ENCODE results near the gene TRPM7.
"Not testable (repeated sequence)": the region's sequence is repeated elsewhere in the genome, so short reads cannot be mapped to it uniquely, and the experiment has no call there.

TRPM7 gene, protein sequence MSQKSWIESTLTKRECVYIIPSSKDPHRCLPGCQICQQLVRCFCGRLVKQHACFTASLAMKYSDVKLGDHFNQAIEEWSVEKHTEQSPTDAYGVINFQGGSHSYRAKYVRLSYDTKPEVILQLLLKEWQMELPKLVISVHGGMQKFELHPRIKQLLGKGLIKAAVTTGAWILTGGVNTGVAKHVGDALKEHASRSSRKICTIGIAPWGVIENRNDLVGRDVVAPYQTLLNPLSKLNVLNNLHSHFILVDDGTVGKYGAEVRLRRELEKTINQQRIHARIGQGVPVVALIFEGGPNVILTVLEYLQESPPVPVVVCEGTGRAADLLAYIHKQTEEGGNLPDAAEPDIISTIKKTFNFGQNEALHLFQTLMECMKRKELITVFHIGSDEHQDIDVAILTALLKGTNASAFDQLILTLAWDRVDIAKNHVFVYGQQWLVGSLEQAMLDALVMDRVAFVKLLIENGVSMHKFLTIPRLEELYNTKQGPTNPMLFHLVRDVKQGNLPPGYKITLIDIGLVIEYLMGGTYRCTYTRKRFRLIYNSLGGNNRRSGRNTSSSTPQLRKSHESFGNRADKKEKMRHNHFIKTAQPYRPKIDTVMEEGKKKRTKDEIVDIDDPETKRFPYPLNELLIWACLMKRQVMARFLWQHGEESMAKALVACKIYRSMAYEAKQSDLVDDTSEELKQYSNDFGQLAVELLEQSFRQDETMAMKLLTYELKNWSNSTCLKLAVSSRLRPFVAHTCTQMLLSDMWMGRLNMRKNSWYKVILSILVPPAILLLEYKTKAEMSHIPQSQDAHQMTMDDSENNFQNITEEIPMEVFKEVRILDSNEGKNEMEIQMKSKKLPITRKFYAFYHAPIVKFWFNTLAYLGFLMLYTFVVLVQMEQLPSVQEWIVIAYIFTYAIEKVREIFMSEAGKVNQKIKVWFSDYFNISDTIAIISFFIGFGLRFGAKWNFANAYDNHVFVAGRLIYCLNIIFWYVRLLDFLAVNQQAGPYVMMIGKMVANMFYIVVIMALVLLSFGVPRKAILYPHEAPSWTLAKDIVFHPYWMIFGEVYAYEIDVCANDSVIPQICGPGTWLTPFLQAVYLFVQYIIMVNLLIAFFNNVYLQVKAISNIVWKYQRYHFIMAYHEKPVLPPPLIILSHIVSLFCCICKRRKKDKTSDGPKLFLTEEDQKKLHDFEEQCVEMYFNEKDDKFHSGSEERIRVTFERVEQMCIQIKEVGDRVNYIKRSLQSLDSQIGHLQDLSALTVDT (N-terminal part only)

DNA sequence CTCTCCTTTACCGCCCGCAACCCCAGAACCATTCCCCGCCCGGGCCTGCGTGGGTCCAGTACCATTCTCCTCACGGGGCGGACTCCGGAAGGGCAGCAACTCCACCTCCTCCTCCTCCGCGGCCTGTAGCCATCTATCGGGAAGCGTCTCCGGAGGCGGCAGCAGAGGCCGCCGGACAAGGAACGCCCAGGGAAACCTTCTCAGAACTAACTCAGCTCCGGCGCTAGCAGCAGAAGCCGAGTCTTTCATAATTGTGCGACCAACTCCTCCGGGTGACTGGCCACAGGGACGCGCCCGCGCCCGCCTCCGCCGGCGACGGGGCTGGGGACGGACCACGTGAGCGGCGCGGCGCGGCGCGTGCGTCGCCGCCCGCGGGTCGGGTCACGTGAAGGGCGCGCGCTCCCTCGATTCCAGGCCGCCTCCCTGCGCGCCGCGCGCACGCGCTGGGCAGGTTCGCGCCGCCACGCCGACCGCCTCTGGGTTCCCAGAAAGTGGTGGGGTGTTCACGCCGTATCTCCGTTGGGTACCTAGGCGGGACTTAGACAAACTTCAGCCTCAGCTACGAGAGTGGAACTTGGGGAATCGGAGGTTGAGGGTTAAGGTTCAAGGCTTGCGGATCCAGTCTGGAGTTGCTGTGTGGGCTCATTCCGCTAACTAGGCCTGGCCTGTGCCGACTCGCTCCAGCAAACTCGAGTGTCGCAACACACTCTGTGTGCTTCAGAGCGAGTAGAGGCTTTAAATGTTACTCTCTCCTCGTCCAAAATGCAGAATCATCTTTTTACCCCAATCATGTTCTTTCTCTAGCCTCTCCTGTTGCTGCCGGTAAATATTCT, at the start of gene TRPM7:
TSS of gene TRPM7 (minus strand) at position 329 of the 833 bp plus-strand sequence. CDS start at position 65, 264 bp downstream.
- H3K4me3 ChIP-seq (ENCODE audit: low read depth, low read length), result peak within 1 kb of the TSS; percentile 98
- DNase-seq (ENCODE audit: low read depth), result peak; percentile 56

DNA sequence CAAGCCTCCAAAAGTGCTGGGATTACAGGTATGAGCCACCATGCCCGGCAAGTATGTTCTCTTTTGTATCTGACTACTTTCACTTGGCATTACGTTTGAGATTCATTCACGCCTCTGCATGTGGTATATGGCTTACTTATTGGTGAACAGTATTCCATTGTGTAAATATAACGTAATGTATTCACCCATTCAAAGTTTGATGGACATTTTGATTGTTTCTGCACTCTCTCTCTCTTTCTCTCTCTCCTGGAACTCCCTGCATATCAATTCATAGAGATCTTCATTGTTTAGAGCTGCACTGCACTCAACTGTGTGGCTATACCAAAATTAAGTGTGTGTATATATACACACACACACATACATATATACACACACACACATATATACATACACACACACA, 48.6 kb upstream of the TRPM7 start:
- no peak for DNase-seq (ENCODE audit: low read depth)
- H3K4me3 ChIP-seq (ENCODE audit: low read depth, low read length), result no peak overlapping the region

DNA sequence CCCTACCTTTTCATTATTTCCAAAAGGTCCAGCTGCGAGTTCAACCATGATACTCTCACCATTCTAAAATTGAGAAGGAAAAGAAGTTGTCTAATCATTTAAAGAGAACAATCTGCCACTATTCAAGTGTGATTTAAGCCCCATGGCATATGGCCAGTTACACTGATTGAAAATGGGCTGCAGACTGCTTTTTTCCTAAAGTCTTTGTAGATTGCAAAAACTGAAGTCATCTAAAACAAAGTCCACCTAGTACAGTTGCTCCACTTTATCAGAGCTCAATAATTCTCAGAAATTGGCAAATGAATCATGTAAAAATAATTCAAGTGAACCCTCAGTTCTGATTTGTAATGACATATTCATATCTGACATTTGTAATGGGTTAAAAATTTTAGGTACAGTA, 39.7 kb upstream of the TRPM7 start:
- H3K4me3 ChIP-seq (ENCODE audit: low read depth, low read length), result no peak overlapping the region
- no peak for DNase-seq (ENCODE audit: low read depth)

DNA sequence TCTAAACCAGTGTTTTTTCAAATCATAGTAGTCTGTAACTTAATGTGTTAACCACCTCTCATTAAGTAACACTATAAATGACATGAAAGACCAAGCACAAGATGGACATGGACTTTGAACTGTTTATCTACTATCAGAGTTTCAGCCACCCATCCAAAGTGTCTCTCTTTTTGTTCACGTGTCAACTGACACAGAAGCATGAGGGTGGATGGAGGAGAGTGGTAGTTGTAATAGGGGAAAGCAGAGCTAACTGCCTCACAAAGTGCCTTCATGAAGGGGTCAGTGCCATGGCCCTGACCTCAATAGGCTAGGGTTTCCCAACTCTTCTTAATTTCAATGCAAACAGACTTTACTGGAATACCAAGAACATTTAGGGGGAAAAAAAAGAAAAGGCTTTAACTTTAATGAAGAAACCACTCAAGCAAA, 32.1 kb upstream of the TRPM7 start:
- no peak overlapping the region for H3K4me3 ChIP-seq (ENCODE audit: low read depth, low read length)

DNA sequence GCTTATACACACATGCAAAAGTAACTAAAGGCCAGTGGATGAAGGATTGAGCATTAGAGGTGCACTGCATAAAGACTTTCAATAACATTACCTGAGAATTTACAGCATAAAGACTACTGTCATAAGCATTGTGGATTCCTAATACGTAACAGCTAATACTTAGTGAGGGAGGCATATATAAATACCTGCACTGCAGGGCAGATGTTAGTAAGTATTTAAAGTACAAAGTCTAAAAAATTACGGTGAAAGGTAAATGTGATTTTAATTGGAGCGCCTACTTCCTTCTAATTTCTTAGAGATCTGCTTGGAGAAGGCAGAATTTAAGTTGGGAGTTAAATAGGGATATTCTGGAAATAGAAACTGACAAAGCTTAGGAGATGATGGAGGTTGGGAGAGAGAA, 25.4 kb upstream of the TRPM7 start:
- DNase-seq (ENCODE audit: low read depth), result no peak

More for the DNA sequence above, 32.1 kb upstream of the TRPM7 start:
- DNase-seq (ENCODE audit: low read depth), result no peak

DNA sequence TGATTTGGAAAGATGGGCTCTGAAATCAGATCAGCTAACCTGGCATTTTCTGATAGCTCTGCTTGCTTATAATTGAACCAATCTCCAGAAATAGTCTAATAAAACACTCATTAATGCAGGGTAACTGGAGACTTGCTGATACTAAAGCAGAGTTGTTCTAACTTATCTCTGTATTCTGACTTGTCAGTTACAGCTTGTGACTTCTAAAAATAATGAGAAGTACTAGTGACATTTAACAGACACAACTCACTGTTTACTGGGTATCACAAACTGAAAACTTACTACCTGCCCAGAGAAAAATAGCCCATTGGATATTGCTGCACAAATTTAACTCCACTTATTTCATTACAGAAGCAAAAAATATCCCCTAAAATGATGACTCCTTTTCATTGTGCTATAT, 24.0 kb upstream of the TRPM7 start:
- no peak overlapping the region for H3K4me3 ChIP-seq (ENCODE audit: low read depth, low read length)
- DNase-seq (ENCODE audit: low read depth), result no peak

More for the DNA sequence above, 25.4 kb upstream of the TRPM7 start:
- H3K4me3 ChIP-seq (ENCODE audit: low read depth, low read length), result no peak overlapping the region

DNA sequence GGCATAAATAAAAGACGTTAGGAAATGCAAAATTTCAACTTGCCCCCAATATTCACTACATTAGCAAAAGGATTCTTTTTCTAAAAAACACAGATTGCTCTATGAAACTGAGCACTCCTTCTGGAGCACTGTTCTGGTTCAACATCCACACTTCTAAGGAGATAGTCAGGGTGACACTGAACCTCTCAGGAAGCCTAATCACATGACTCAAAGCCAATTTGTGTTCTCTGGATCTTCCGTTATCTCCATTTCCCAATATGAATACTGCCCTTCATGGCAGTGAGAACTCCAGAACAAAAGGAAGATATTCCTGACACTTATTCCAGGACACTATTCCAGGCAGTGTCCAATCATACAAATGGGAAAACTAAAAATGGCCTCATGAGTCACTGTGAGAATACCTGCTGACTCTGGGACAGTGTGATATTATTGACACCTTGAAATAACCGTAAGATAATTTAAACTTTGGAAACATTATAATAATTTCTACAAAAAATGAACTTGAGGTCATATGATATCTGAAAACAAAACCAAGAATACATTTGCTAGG, 21.4 kb upstream of the TRPM7 start:
- no peak overlapping the region for H3K4me3 ChIP-seq (ENCODE audit: low read depth, low read length)

DNA sequence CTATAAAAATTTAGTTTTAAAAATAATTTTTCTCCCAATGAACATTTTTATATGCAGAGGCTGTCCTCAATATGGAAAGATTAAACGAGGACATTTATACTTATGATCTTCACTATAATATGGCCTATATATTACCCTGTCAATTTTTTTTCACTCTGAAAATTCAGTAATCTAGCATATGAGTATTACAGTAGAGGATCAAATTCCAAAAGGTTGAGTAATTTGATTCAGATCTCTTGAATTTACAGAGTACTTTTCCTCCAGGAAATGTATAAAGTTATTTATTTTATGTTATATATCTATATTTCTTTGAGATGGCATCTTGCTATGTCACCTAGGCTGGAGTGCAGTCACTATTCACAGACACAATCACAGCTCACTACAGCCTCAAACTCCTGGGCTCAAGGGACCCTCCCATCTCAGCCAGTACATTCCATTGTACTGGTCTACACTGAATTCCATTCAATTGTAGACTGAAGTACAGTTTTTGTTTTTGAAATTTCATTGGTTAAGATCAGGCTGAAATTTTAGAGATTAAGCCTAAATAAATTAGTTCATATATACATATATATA, 16.3 kb upstream of the TRPM7 start:
- DNase-seq (ENCODE audit: low read depth), result no peak
- H3K4me3 ChIP-seq (ENCODE audit: low read depth, low read length), result no peak overlapping the region

More for the DNA sequence above, 21.4 kb upstream of the TRPM7 start:
- DNase-seq (ENCODE audit: low read depth), result no peak

DNA sequence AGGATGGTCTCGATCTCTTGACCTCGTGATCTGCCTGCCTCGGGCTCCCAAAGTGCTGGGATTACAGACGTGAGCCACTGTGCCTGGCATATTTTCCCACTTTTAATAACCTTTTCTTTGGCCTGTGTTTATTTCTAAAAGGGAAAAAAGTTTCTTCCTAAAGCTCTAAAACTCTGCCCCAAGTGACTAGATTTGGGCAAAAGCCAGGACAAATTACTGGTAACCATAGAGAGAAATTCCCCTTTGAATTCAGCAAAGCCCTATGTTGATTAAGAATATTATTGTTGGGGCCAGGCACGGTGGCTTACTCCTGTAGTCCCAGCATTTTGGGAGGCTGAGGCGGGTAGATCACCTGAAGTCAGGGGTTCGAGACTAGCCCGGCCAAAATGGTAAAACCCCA, 11.5 kb upstream of the TRPM7 start:
- no peak for DNase-seq (ENCODE audit: low read depth)
- no peak overlapping the region for H3K4me3 ChIP-seq (ENCODE audit: low read depth, low read length)

DNA sequence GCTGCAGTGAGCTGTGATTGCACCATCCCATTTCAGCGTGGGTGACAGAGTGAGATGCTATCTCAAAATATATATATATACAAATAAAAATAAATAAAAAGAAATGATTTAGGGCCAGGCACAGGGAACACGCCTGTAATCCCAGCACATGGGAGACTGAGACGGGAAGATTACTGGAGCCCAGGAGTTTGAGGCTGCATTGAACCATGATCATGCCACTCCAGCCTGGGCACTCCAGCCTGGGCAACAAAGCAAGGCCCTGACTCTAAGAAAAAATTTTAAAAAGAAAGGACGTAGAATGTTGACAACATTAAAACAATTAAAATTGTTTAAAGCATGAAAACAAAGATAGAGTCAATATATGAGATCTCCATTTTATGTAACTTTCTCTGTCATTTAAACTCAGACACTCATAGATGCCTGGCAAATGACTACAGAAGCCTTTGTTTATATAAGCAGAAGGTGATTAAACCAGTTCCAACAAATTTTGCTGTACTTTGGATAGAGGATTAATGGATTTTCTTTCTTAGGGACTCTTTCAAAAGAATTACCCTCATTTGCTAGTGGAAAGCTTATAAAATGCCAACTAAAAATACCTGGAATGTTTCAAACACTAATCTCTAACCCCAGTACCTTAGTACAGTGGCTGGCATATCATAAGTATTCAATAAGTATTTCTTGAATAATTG, 10.7 kb upstream of the TRPM7 start:
- no peak overlapping the region for H3K4me3 ChIP-seq (ENCODE audit: low read depth, low read length)
- DNase-seq (ENCODE audit: low read depth), result no peak

DNA sequence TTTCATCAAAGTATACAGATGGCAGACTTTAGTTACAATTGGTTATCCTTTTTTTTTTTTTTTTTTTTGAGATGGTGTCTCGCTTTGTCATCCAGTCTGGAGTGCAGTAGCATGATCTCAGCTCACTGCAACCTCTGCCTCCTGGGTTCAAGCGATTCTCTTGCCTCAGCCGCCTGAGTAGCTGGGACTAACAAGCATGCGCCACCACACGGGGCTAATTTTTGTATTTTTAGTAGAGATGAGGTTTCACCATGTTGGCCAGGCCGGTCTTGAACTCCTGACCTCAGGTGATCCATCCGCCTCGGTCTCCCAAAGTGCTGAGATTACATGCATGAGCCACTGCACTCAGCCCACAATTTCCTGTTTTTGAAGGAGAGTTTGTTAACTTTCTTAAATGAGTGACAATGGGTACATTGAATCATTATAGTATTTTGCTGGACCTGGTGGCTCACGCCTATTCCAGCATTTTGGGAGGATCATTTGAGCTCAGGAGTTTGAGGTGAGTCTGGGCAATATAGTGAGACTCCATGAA, 8.1 kb upstream of the TRPM7 start:
- not testable (repeated sequence) for DNase-seq (ENCODE audit: low read depth); H3K4me3 ChIP-seq (ENCODE audit: low read depth, low read length)

DNA sequence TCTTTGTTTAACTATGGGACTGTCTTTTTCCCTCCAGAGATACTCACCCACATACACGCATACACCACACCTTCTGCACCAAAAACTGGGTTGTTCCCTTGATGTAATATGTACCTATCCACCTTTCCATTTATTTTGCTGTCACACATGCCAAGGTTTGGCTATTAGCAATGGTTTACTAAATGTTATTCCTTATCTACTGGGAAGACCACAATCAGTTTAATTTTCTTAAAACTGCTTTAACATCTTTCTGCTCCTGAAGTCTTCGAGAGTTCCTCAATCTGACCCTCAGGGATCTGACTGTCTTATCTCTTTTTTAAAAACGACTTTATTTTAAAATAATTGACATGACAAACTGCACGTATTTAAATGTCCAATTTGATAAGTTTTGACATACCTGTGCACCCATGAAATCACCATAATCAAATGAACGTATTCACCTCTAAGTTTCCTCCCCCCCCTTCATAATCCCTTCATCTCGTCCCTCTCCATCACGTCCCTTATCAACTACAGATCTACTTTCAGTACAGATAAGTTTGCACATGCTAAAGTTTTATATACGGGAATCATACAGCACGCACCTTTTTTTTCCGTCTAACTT, 805 bp upstream of the TRPM7 start:
- peak overlapping the region; percentile 98 for H3K4me3 ChIP-seq (ENCODE audit: low read depth, low read length)
- no peak for DNase-seq (ENCODE audit: low read depth)

DNA sequence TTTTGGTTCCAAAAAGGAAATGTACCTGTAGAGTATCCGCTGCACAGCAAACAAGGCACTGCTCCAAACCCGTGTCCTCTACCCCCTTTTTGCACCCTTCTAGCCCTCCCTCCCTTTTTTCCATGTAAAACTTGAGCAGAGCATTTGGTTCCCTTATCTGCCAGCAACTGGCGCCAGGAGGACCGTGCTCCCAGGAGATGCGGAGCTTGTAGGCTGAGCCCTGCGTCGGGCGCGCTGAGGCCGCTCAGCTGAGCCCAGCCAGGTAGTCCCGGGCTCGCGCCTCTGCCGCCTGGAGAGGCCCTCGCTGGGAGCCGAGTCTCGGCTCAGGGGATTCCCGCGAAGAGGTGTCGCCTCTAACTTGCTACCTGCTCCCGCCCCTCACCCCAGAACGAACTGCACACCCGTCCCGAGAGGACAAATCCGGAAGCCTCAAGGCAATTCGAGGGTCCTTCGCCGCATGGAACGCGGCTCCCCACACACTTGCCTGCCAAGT, 575 bp downstream of the TRPM7 start:
- DNase-seq (ENCODE audit: low read depth), result no peak

DNA sequence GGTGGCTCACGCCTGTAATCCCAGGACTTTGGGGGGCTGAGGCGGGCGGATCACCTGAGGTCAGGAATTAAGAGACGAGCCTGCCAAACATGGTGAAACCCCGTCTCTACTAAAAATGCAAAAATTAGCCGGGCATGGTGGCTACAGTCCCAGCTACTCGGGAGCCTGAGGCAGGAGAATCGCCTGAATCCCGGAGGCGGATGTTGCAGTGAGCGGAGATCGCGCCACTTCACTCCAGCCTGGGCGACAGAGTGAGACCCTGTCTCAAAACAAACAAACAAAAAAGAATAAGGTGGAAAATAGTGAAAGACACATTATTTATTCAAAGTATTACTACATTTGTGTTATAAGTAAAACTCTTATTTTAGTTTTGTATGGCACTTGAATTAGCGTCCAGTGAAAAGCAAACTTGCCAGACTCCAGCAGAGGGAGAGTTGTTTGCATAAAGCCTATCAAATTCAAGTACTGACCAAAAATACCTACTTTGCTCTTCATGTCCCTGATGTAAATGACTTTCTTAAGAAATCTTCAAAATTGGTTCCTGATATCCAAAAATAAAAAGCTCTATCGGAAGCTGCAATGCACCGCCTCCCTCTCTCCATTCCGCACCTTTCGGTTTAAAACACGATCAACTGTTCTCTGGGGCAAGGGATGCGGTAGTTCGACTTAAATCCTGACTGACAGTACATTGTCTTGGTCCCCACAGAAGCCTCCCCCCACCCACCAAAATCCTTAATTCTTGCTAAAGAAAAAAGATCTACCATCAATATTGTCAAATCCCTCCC, 1.2 kb downstream of the TRPM7 start:
- no peak for DNase-seq (ENCODE audit: low read depth)
- H3K4me3 ChIP-seq (ENCODE audit: low read depth, low read length), result peak overlapping the region; percentile 98

More for the DNA sequence above, 575 bp downstream of the TRPM7 start:
- peak overlapping the region; percentile 98 for H3K4me3 ChIP-seq (ENCODE audit: low read depth, low read length)

DNA sequence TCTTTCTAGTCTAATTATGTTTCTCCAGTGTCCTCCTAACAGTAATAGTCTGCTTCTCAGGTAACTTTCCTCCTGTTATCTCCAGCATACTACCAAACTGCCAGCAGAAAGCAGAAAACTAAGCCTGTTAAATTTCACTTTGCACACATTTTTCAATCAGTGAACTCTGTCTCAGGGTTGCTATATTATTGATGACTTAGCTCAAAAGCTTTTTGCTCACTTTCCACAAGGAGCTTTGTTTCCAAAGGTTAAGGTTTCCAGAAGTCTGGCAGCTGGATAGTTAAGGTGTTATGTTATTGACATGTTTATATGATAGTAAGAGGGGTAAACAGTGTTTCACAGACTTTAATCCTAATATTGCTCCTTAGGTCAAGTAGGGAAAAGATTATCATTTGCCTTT, 5.1 kb downstream of the TRPM7 start:
- no peak for DNase-seq (ENCODE audit: low read depth)
- H3K4me3 ChIP-seq (ENCODE audit: low read depth, low read length), result no peak overlapping the region

DNA sequence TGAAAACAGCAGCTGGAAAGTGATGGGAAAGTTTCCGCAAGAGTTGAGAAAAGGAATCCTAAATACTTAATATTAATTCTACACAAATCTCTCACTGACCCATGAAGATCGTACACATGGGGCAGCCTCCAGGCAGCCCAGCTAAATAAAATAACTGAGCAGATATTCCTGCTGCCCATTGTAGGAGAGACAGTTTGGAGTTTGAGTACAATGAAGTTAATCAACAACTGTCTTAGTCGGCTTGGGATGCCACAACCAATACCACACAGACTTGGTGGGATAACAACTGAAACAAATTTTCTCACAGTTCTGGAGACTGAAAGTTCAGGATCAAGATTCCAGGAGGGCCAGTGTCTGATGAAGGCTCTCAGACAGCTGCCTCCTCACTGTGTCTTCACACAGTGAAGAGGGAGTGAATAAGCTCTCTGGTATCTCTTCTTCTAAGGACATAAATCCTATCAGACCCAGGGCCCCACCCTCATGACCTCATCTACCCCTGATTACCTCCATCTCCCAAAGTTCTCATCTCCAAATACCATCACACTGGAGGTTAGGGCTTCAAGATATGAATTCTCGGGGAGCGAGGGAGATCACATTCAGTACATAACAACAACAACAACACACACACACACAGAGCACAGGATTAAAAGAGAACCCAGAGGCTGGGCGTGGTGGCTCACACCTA, 9.7 kb downstream of the TRPM7 start:
- H3K4me3 ChIP-seq (ENCODE audit: low read depth, low read length), result no peak overlapping the region
- peak; percentile 25 for DNase-seq (ENCODE audit: low read depth)
